Ishikawa (cell line): Measurements from ENCODE around the gene TUBB4B.

Source experiments
- CEBPB ChIP-seq: IDR thresholded peaks from 2 replicates; pipeline ENCODE4 v1.6.1; 2012
- CREB1 ChIP-seq: IDR thresholded peaks from 2 replicates; pipeline ENCODE4 v1.6.1; 2012; ENCODE audit warnings: low read depth
- EGR1 ChIP-seq: IDR thresholded peaks from 2 replicates; pipeline ENCODE4 v1.6.1; 2012
- EP300 ChIP-seq: IDR thresholded peaks from 2 replicates; pipeline ENCODE4 v1.6.1; 2012; ENCODE audit warnings: borderline replicate concordance
- FOXM1 ChIP-seq: IDR thresholded peaks from 2 replicates; pipeline ENCODE4 v1.6.1; 2012; ENCODE audit warnings: low read depth, borderline replicate concordance
- MAX ChIP-seq: IDR thresholded peaks from 2 replicates; pipeline ENCODE4 v1.6.1; 2012
- NFIC ChIP-seq: IDR thresholded peaks from 2 replicates; pipeline ENCODE4 v1.6.1; 2012
- RAD21 ChIP-seq: IDR thresholded peaks from 2 replicates; pipeline ENCODE4 v1.6.1; 2012; ENCODE audit warnings: low read depth
- REST ChIP-seq: IDR thresholded peaks from 2 replicates; pipeline ENCODE4 v1.6.1; 2012; ENCODE audit warnings: low read depth, mild to moderate bottlenecking
- TAF1 ChIP-seq: IDR thresholded peaks from 2 replicates; pipeline ENCODE4 v1.6.1; 2012; ENCODE audit warnings: low read depth, mild to moderate bottlenecking
- TCF12 ChIP-seq: IDR thresholded peaks from 2 replicates; pipeline ENCODE4 v1.6.1; 2012; ENCODE audit warnings: low read depth
- USF1 ChIP-seq: IDR thresholded peaks from 2 replicates; pipeline ENCODE4 v1.6.1; 2012
- YY1 ChIP-seq: IDR thresholded peaks from 2 replicates; pipeline ENCODE4 v1.6.1; 2012; ENCODE audit warnings: low read depth
- ZBTB7A ChIP-seq: IDR thresholded peaks from 2 replicates; pipeline ENCODE4 v1.6.1; 2012; ENCODE audit warnings: low read depth

GRCh38 chr9:137193771-137194170, 47.3 kb upstream of the TUBB4B start:
- no peak for TF ChIP-seq TAF1
- no peak for TF ChIP-seq MAX
- no peak for TF ChIP-seq RAD21
- TF ChIP-seq EGR1: no peak
- no peak for TF ChIP-seq CREB1
- TF ChIP-seq NFIC: no peak
- no peak for TF ChIP-seq TCF12
- no peak for TF ChIP-seq EP300
- TF ChIP-seq FOXM1: no peak
- no peak for TF ChIP-seq ZBTB7A
- no peak for TF ChIP-seq REST
- TF ChIP-seq CEBPB: no peak
- TF ChIP-seq USF1: no peak
- TF ChIP-seq YY1: no peak
